SKM-1 treated with dmso at 0.1 percent for 144 hours (cell line): Measurements from ENCODE around the gene TYROBP.
"Not testable (repeated sequence)": the region's sequence is repeated elsewhere in the genome, so short reads cannot be mapped to it uniquely, and the experiment has no call there.

Experiments
- DNase-seq: peaks from one replicate; lab custom pipeline; 2025; ENCODE audit not compliant: unreplicated experiment; lab: John Stamatoyannopoulos, UW

TYROBP gene

GRCh38 chr19:35932291-35932936 is 24.3 kb upstream of the TYROBP start:
- no peak for DNase-seq

GRCh38 chr19:35931874-35932202 is 23.7 kb upstream of the TYROBP start:
- no peak for DNase-seq

- peak; percentile 99 for DNase-seq
These were observed 23.2 kb upstream of the TYROBP start for GRCh38 chr19:35931161-35931873.

- DNase-seq = no peak
These were observed 21.8 kb upstream of the TYROBP start for GRCh38 chr19:35929876-35930275.

GRCh38 chr19:35928507-35928906 is 20.4 kb upstream of the TYROBP start:
- DNase-seq = no peak

- DNase-seq = no peak
These were observed 17.4 kb upstream of the TYROBP start for GRCh38 chr19:35925501-35925900.

- no peak for DNase-seq
These were observed 12.9 kb upstream of the TYROBP start for GRCh38 chr19:35921012-35921411.

- no peak for DNase-seq
These were observed 11.2 kb upstream of the TYROBP start for GRCh38 chr19:35919306-35919705.

- DNase-seq = no peak
These were observed 7.3 kb upstream of the TYROBP start for GRCh38 chr19:35915443-35915842.

- no peak for DNase-seq
These were observed 5.5 kb upstream of the TYROBP start for GRCh38 chr19:35913589-35913988.

- DNase-seq = no peak
These were observed 3.7 kb upstream of the TYROBP start for GRCh38 chr19:35911790-35912189.

GRCh38 chr19:35911173-35911572 is 3.1 kb upstream of the TYROBP start:
- no peak for DNase-seq

- DNase-seq = not testable (repeated sequence)
These were observed 2.3 kb upstream of the TYROBP start for GRCh38 chr19:35910355-35910754.

GRCh38 chr19:35909684-35910035 is 1.6 kb upstream of the TYROBP start:
- DNase-seq = no peak

- peak; percentile 99 for DNase-seq
These were observed 1.0 kb upstream of the TYROBP start for GRCh38 chr19:35908973-35909683.

- no peak for DNase-seq
These were observed 734 bp downstream of the TYROBP start for GRCh38 chr19:35907377-35907745.

- DNase-seq = no peak
These were observed 2.8 kb downstream of the TYROBP start for GRCh38 chr19:35905178-35905727.

- peak; percentile 65 for DNase-seq
These were observed 3.6 kb downstream of the TYROBP start for GRCh38 chr19:35904311-35905068.

GRCh38 chr19:35903550-35904179 is 4.4 kb downstream of the TYROBP start:
- DNase-seq = peak; percentile 95

GRCh38 chr19:35902870-35903475 is 5.1 kb downstream of the TYROBP start:
- DNase-seq = no peak
